ENCODE results near the gene ERC1. TPM values are rescaled to one million over a fixed set of nuclear protein-coding genes. Genes with fewer than 3 reads are reported as not detected.

The ERC1 gene
- total and polyA plus RNA-seq, 9 of the 15 experiments (the other 6 are each of a cell fraction or from before 2014, with no cell fraction given), result 0.74 to 11.8 (median 4.8) TPM

- TF ChIP-seq ELK1 (CRISPR knock-in tag; IDR thresholded peaks at IDR 0.05) (no peak), SRSF7 (optimal IDR thresholded peaks at IDR 0.05; ENCODE audit: low read depth, low read length) (no peak), RBM25 (IDR thresholded peaks at IDR 0.05; ENCODE audit: low read depth, low read length, severe bottlenecking) (no peak), ZBTB40 (IDR thresholded peaks at IDR 0.05) (0 out of 2 replicates have a peak, but pooled peaks have one; percentile 57), ZBTB40 (CRISPR knock-in tag; IDR thresholded peaks at IDR 0.05) (no peak), PURB (CRISPR knock-in tag; IDR thresholded peaks at IDR 0.05; ENCODE audit: low read depth) (no peak), ZFP36 (IDR thresholded peaks at IDR 0.05; ENCODE audit: low read depth, low read length, partially characterized antibody) (peak; percentile 23), EP300 (IDR thresholded peaks at IDR 0.05; ENCODE audit: low read length) (peak; percentile 20), RBBP5 (IDR thresholded peaks at IDR 0.05; ENCODE audit: borderline replicate concordance, insufficient read depth, low read length, poor library complexity, severe bottlenecking) (no peak), ZHX1 (conservative IDR thresholded peaks at IDR 0.05; ENCODE audit: low read length) (0 out of 2 replicates have a peak, but pooled peaks have one; percentile 38), ARID2 (IDR thresholded peaks at IDR 0.05) (peak; percentile 48; the same call in 1 of the 2 replicates), ZNF445 (CRISPR knock-in tag; IDR thresholded peaks at IDR 0.05; ENCODE audit: low read depth) (no peak), DMBX1 (CRISPR knock-in tag; IDR thresholded peaks at IDR 0.05; ENCODE audit: borderline replicate concordance) (no peak), ZNF507 (tag; conservative IDR thresholded peaks at IDR 0.05) (no peak)
Observed at GRCh38 chr12:949453-950191, 41.4 kb upstream of the ERC1 start, which contains the start of gene RAD52 (continued).

Measured in K562 (cell line).